WTC11 (cell line): ENCODE data around the gene PNCK. TPM values are rescaled to one million over a fixed set of nuclear protein-coding genes. Genes with fewer than 3 reads are reported as not detected.

ENCODE experiments used
- ATAC-seq: fragments of 200-7000 bp; cut with Tn5 transposase; 2 replicates; pipeline ENCODE4 v1.10.0; 2021; ENCODE audit warnings: mild to moderate bottlenecking, moderate library complexity
- CTCF ChIA-PET: fragments of 300-600 bp; sonication (Branson Sonifier 250); formaldehyde crosslinking; loops from one replicate; lab custom pipeline; 2021; ENCODE audit warnings: antibody characterized with exemption; lab: Charles Lee
- POLR2A ChIA-PET: fragments of 350-600 bp; sonication (Branson Sonifier 250); formaldehyde crosslinking; loops from one replicate; lab custom pipeline; 2021; ENCODE audit warnings: antibody characterized with exemption; lab: Charles Lee
- DNase-seq: peaks from one replicate; pipeline ENCODE4 v3.0.0; 2021; ENCODE audit warnings: low spot score
- H3K27ac Mint-ChIP-seq: 2 replicates; pipeline ENCODE4 v1.8.0; 2021; ENCODE audit warnings: mixed read lengths
- H3K27me3 Mint-ChIP-seq: 2 replicates; pipeline ENCODE4 v1.8.0; 2021; ENCODE audit warnings: low read depth, mild to moderate bottlenecking, moderate library complexity, mixed read lengths
- H3K36me3 Mint-ChIP-seq: 2 replicates; pipeline ENCODE4 v1.8.0; 2021; ENCODE audit warnings: mixed read lengths
- H3K4me1 Mint-ChIP-seq: 2 replicates; pipeline ENCODE4 v1.8.0; 2022; ENCODE audit warnings: mixed read lengths
- H3K4me3 Mint-ChIP-seq: 2 replicates; pipeline ENCODE4 v1.8.0; 2021; ENCODE audit warnings: mild to moderate bottlenecking, moderate library complexity, mixed read lengths
- H3K9me3 Mint-ChIP-seq: 2 replicates; pipeline ENCODE4 v1.8.0; 2021; ENCODE audit warnings: mixed read lengths
- AFF4 ChIP-seq: sonication (generic); formaldehyde crosslinking; IDR thresholded peaks from 2 replicates; pipeline ENCODE4 v1.8.1; 2023; ENCODE audit warnings: mild to moderate bottlenecking, missing genetic modification reagents, borderline replicate concordance
- ARID4B ChIP-seq: sonication (generic); formaldehyde crosslinking; IDR thresholded peaks from 2 replicates; pipeline ENCODE4 v1.8.0; 2023; ENCODE audit warnings: missing genetic modification reagents, mild to moderate bottlenecking, borderline replicate concordance
- ATF1 ChIP-seq: sonication (generic); formaldehyde crosslinking; IDR thresholded peaks from 2 replicates; pipeline ENCODE4 v1.8.1; 2023; ENCODE audit warnings: mild to moderate bottlenecking, moderate library complexity, missing genetic modification reagents
- ETV6 ChIP-seq: sonication (generic); formaldehyde crosslinking; IDR thresholded peaks from 2 replicates; pipeline ENCODE4 v1.8.1; 2022; ENCODE audit warnings: mild to moderate bottlenecking, missing genetic modification reagents
- FOXK1 ChIP-seq: sonication (generic); formaldehyde crosslinking; IDR thresholded peaks from 2 replicates; pipeline ENCODE4 v1.8.0; 2022; ENCODE audit warnings: mild to moderate bottlenecking, moderate library complexity, missing genetic modification reagents
- FOXP1 ChIP-seq: sonication (generic); formaldehyde crosslinking; IDR thresholded peaks from 2 replicates; pipeline ENCODE4 v1.8.0; 2022; ENCODE audit warnings: missing genetic modification reagents, mild to moderate bottlenecking, moderate library complexity, borderline replicate concordance
- RORB ChIP-seq: fragments of 250-450 bp; sonication (Bioruptor Pico); IDR thresholded peaks from 2 replicates; pipeline ENCODE4 v1.9.0; 2021; ENCODE audit warnings: mild to moderate bottlenecking
- SMAD3 ChIP-seq: sonication (generic); formaldehyde crosslinking; IDR thresholded peaks from 2 replicates; pipeline ENCODE4 v1.8.0; 2022; ENCODE audit warnings: missing genetic modification reagents, mild to moderate bottlenecking, borderline replicate concordance
- SMAD4 ChIP-seq: sonication (generic); formaldehyde crosslinking; IDR thresholded peaks from 2 replicates; pipeline ENCODE4 v1.8.0; 2022; ENCODE audit warnings: mild to moderate bottlenecking, missing genetic modification reagents
- TP53 ChIP-seq: sonication (generic); formaldehyde crosslinking; IDR thresholded peaks from 2 replicates; pipeline ENCODE4 v1.8.1; 2023; ENCODE audit warnings: mild to moderate bottlenecking, missing genetic modification reagents
- USF2 ChIP-seq: sonication (generic); formaldehyde crosslinking; IDR thresholded peaks from 2 replicates; pipeline ENCODE4 v1.8.1; 2023; ENCODE audit warnings: mild to moderate bottlenecking, missing genetic modification reagents, moderate library complexity
- ZBTB43 ChIP-seq: sonication (generic); formaldehyde crosslinking; IDR thresholded peaks from 2 replicates; pipeline ENCODE4 v1.8.1; 2023; ENCODE audit warnings: mild to moderate bottlenecking, missing genetic modification reagents
- ZNF121 ChIP-seq: sonication (generic); formaldehyde crosslinking; IDR thresholded peaks from 2 replicates; pipeline ENCODE4 v1.8.0; 2023; ENCODE audit warnings: missing genetic modification reagents
- ZNF317 ChIP-seq: sonication (generic); formaldehyde crosslinking; IDR thresholded peaks from 2 replicates; pipeline ENCODE4 v1.8.1; 2023; ENCODE audit warnings: low read depth, mild to moderate bottlenecking, moderate library complexity, missing genetic modification reagents, borderline replicate concordance
- total RNA-seq: library from RNA; stranded (reverse); gene quantifications from 3 replicates; pipeline ENCODE4 v1.2.3, GENCODE V29; 2021
- TF ChIP-seq, protein P1 (sequence below): fragments of 200-600 bp; IDR thresholded peaks from 2 replicates; pipeline ENCODE4 v1.8.0; 2022; ENCODE audit warnings: antibody characterized with exemption
- TF ChIP-seq, protein P2 (sequence below): sonication (generic); formaldehyde crosslinking; IDR thresholded peaks from 2 replicates; pipeline ENCODE4 v1.8.0; 2022; ENCODE audit warnings: mild to moderate bottlenecking, missing genetic modification reagents
- TF ChIP-seq, protein P3 (sequence below): sonication (generic); formaldehyde crosslinking; IDR thresholded peaks from 2 replicates; pipeline ENCODE4 v1.8.0; 2022; ENCODE audit warnings: mild to moderate bottlenecking, missing genetic modification reagents

The PNCK gene
- total RNA-seq, 1 experiment from 2014 or later, result 8.6 TPM

DNA sequence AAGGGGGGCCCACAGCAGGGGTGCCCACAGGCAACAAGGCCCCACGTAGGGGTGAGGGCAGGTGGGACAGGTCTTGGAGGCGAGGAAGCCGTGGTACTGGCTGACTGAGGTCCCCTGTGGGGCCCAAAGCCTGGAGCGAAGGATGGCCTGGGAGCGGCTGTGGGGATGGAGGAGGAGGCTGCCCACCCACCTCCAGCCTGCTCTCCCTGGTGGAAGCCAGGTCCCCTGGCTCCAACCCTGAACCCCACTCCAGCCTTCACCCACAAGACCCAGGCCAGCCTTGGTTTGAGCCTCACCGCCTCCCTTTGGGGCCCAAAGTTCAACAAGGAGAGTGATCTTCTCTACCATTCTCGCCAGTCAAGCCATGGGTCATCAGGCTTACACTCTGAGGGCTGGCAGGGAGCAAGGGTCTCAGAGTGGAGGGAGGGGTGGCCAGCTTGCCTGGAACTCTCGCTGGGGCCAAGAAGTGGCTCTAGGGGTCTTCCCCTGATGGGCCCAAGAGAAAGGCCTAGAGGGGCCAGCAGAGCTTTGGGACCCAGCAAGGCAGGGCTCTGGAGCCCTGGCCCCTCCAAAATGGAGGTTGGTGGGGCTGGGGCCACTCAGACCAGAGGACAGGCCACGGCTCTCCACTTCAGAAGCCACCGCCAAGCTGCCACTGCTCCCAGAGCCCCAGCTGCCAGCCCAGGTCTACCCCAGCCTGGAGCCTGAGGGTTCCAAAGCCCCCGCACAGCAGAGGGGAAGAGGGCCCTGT lies 5.0 kb downstream of the PNCK start:
- H3K4me1 Mint-ChIP-seq, result peaks cover 3% of the 10 kb centered on the region; the same call in 1 of the 2 replicates
- TF ChIP-seq FOXP1 (CRISPR knock-in tag) (no peak), SMAD3 (no peak), FOXK1 (CRISPR knock-in tag) (no peak), ZBTB43 (CRISPR knock-in tag) (no peak), ARID4B (CRISPR knock-in tag) (no peak), ZNF121 (CRISPR knock-in tag) (no peak), ETV6 (CRISPR knock-in tag) (no peak)
- CTCF ChIA-PET, result interaction anchor here (0.5 to 7.7 kb wide), 68 partner anchors 8 to 727 kb away, joined by 3 to 153 read pairs (median 4); partner anchors contain the start of genes ATP2B3, BCAP31, CCNQ and DUSP9
- POLR2A ChIA-PET, result interaction anchor here (1.5 to 2.0 kb wide), 2 partner anchors 16 to 24 kb away, joined by 3 to 7 read pairs; no protein-coding TSS in a partner anchor
- H3K4me3 Mint-ChIP-seq, result no peak overlapping the region
- no peak overlapping the region for H3K27ac Mint-ChIP-seq
- no peak for ATAC-seq
- DNase-seq, result no peak
- peaks cover 28% of the 10 kb centered on the region for H3K27me3 Mint-ChIP-seq
- H3K9me3 Mint-ChIP-seq, result no peaks in the 10 kb centered on the region
- H3K36me3 Mint-ChIP-seq, result no peaks in the 10 kb centered on the region

DNA sequence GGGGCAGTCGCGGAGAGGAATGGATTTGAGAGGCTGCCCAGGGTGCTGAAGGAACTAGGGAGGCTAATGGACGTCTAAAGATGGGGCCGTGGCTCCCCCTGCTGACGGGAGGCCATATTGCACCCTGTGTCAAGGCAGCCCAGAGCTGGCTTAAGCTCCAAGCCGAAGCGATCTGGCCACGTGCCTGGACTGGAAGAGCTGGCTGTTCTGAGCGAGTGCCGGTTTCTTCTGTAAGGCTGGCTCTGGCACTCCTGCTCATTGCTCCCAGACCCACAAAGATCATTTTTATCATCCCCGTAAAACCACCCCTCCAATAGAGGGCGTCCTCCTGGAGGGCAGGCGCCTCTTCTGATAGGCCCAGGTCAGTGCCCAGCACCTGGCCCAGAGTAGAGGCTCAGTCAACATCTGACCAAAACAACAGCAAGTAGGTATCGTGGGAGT lies 5.6 kb downstream of the PNCK start:
- peak; percentile 84 for DNase-seq
- Mint-ChIP-seq H3K9me3 (no peaks in the 10 kb centered on the region), H3K27ac (no peak overlapping the region; the same call in 1 of the 2 replicates), H3K36me3 (no peaks in the 10 kb centered on the region), H3K4me1 (peaks cover 3% of the 10 kb centered on the region; the same call in 1 of the 2 replicates), H3K4me3 (peak overlapping the region; percentile 54), H3K27me3 (peaks cover 28% of the 10 kb centered on the region)
- CTCF ChIA-PET, result interaction anchor here (0.7 to 7.7 kb wide), 30 partner anchors 11 to 726 kb away, joined by 3 to 153 read pairs (median 7); partner anchors contain the start of genes DUSP9, HAUS7 and SLC6A8
- POLR2A ChIA-PET, result interaction anchor here (1.5 to 2.0 kb wide), 2 partner anchors 17 to 23 kb away, joined by 3 to 7 read pairs; no protein-coding TSS in a partner anchor
- ATAC-seq, result peak; percentile 78
- TF ChIP-seq USF2 (CRISPR knock-in tag) (peak; percentile 67), AFF4 (CRISPR knock-in tag) (no peak), ATF1 (CRISPR knock-in tag) (no peak), ZNF317 (CRISPR knock-in tag) (no peak), TP53 (CRISPR knock-in tag) (no peak), SMAD4 (CRISPR knock-in tag) (no peak), RORB (CRISPR knock-in tag) (no peak), SMAD3 (no peak)
- TF ChIP-seq, protein P1, sequence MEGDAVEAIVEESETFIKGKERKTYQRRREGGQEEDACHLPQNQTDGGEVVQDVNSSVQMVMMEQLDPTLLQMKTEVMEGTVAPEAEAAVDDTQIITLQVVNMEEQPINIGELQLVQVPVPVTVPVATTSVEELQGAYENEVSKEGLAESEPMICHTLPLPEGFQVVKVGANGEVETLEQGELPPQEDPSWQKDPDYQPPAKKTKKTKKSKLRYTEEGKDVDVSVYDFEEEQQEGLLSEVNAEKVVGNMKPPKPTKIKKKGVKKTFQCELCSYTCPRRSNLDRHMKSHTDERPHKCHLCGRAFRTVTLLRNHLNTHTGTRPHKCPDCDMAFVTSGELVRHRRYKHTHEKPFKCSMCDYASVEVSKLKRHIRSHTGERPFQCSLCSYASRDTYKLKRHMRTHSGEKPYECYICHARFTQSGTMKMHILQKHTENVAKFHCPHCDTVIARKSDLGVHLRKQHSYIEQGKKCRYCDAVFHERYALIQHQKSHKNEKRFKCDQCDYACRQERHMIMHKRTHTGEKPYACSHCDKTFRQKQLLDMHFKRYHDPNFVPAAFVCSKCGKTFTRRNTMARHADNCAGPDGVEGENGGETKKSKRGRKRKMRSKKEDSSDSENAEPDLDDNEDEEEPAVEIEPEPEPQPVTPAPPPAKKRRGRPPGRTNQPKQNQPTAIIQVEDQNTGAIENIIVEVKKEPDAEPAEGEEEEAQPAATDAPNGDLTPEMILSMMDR, result peak; percentile 71
- TF ChIP-seq, protein P2, sequence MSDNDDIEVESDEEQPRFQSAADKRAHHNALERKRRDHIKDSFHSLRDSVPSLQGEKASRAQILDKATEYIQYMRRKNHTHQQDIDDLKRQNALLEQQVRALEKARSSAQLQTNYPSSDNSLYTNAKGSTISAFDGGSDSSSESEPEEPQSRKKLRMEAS (CRISPR knock-in tag), result peak; percentile 45; the same call in 1 of the 2 replicates
- TF ChIP-seq, protein P3, sequence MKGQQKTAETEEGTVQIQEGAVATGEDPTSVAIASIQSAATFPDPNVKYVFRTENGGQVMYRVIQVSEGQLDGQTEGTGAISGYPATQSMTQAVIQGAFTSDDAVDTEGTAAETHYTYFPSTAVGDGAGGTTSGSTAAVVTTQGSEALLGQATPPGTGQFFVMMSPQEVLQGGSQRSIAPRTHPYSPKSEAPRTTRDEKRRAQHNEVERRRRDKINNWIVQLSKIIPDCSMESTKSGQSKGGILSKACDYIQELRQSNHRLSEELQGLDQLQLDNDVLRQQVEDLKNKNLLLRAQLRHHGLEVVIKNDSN (CRISPR knock-in tag), result peak; percentile 56; the same call in 1 of the 2 replicates
